ENCODE data around the gene ATP2B2. TPM values are rescaled to one million over a fixed set of nuclear protein-coding genes. Genes with fewer than 3 reads are reported as not detected.

The ATP2B2 gene
- total RNA-seq, 1 experiment from 2014 or later = not detected

GRCh38 chr3:10349801-10350200 lies 155.6 kb downstream of the ATP2B2 start:
- BruUV-seq (replicated peaks) = no TSS peak
- TF ChIP-seq CTCF (IDR thresholded peaks at IDR 0.05; ENCODE audit: insufficient read depth in 1 of 2, low read depth in 1 of 2, low read length in 1 of 2, severe bottlenecking in 1 of 2, unreplicated experiment in 1 of 2) = no peak
- no peaks in the 10 kb centered on the region for H3K4me1 Mint-ChIP-seq (ENCODE audit: low read depth, unreplicated experiment)
- no peak overlapping the region for H3K4me3 Mint-ChIP-seq (ENCODE audit: unreplicated experiment)
- peaks cover 8% of the 10 kb centered on the region for H3K27me3 Mint-ChIP-seq (ENCODE audit: insufficient read depth, unreplicated experiment)
- no peak for DNase-seq
- Histone ChIP-seq H3K36me3 (ENCODE audit: control insufficient read depth, insufficient read depth, low read length) (no peaks in the 10 kb centered on the region), H3K4me1 (no peaks in the 10 kb centered on the region), H3K27me3 (replicated peaks; ENCODE audit: control insufficient read depth, insufficient read depth, low read length) (no peaks in the 10 kb centered on the region), H3K9me3 (no peaks in the 10 kb centered on the region), H3K4me3 (ENCODE audit: low read depth, low read length) (no peak overlapping the region)
- POLR2A ChIA-PET = no interaction called here
- H3K36me3 Mint-ChIP-seq (ENCODE audit: insufficient read depth, unreplicated experiment) = no peaks in the 10 kb centered on the region
- intact Hi-C loops (cut with micrococcal nuclease; ENCODE audit: unreplicated experiment) = no loop called here
- H3K9me3 Mint-ChIP-seq (ENCODE audit: unreplicated experiment) = no peaks in the 10 kb centered on the region
- no peak overlapping the region for H3K27ac Mint-ChIP-seq (ENCODE audit: unreplicated experiment)
- CTCF ChIA-PET = no interaction called here

- no peaks in the 10 kb centered on the region for H3K4me1 ChIP-seq
- no peaks in the 10 kb centered on the region for H3K9me3 ChIP-seq
- Mint-ChIP-seq H3K27me3 (ENCODE audit: insufficient read depth, unreplicated experiment) (peaks cover 8% of the 10 kb centered on the region), H3K9me3 (ENCODE audit: unreplicated experiment) (no peaks in the 10 kb centered on the region), H3K4me1 (ENCODE audit: low read depth, unreplicated experiment) (peaks cover 6% of the 10 kb centered on the region), H3K27ac (ENCODE audit: unreplicated experiment) (no peak overlapping the region), H3K4me3 (ENCODE audit: unreplicated experiment) (no peak overlapping the region), H3K36me3 (ENCODE audit: insufficient read depth, unreplicated experiment) (no peaks in the 10 kb centered on the region)
- CTCF ChIA-PET = no interaction called here
- no peaks in the 10 kb centered on the region for H3K36me3 ChIP-seq (ENCODE audit: control insufficient read depth, insufficient read depth, low read length)
- no peak overlapping the region for H3K4me3 ChIP-seq (ENCODE audit: low read depth, low read length)
- TF ChIP-seq CTCF (IDR thresholded peaks at IDR 0.05; ENCODE audit: insufficient read depth in 1 of 2, low read depth in 1 of 2, low read length in 1 of 2, severe bottlenecking in 1 of 2, unreplicated experiment in 1 of 2) = no peak
- POLR2A ChIA-PET = no interaction called here
- no peak for DNase-seq
- H3K27me3 ChIP-seq (replicated peaks; ENCODE audit: control insufficient read depth, insufficient read depth, low read length) = no peaks in the 10 kb centered on the region
- intact Hi-C loops (cut with micrococcal nuclease; ENCODE audit: unreplicated experiment) = no loop called here
- no TSS peak for BruUV-seq (replicated peaks)
These were observed 157.0 kb downstream of the ATP2B2 start for GRCh38 chr3:10348404-10348721.

GRCh38 chr3:10347648-10348403 lies 157.6 kb downstream of the ATP2B2 start:
- Mint-ChIP-seq H3K36me3 (ENCODE audit: insufficient read depth, unreplicated experiment) (no peaks in the 10 kb centered on the region), H3K4me1 (ENCODE audit: low read depth, unreplicated experiment) (peaks cover 7% of the 10 kb centered on the region), H3K27me3 (ENCODE audit: insufficient read depth, unreplicated experiment) (peaks cover 8% of the 10 kb centered on the region), H3K27ac (ENCODE audit: unreplicated experiment) (no peak overlapping the region), H3K9me3 (ENCODE audit: unreplicated experiment) (no peaks in the 10 kb centered on the region), H3K4me3 (ENCODE audit: unreplicated experiment) (no peak overlapping the region)
- no peaks in the 10 kb centered on the region for H3K36me3 ChIP-seq (ENCODE audit: control insufficient read depth, insufficient read depth, low read length)
- no peak for TF ChIP-seq CTCF (IDR thresholded peaks at IDR 0.05; ENCODE audit: insufficient read depth in 1 of 2, low read depth in 1 of 2, low read length in 1 of 2, severe bottlenecking in 1 of 2, unreplicated experiment in 1 of 2)
- no TSS peak for BruUV-seq (replicated peaks)
- H3K4me1 ChIP-seq = no peaks in the 10 kb centered on the region
- ChIA-PET CTCF (interaction anchor here (0.6 kb wide), 1 partner anchor 726 kb away, joined by 3 read pairs; no protein-coding TSS in a partner anchor), POLR2A (no interaction called here)
- no peak overlapping the region for H3K4me3 ChIP-seq (ENCODE audit: low read depth, low read length)
- H3K9me3 ChIP-seq = no peaks in the 10 kb centered on the region
- intact Hi-C loops (cut with micrococcal nuclease; ENCODE audit: unreplicated experiment) = no loop called here
- H3K27me3 ChIP-seq (replicated peaks; ENCODE audit: control insufficient read depth, insufficient read depth, low read length) = no peaks in the 10 kb centered on the region
- DNase-seq = no peak
